ENCODE data around the gene F7. TPM values are rescaled to one million over a fixed set of nuclear protein-coding genes. Genes with fewer than 3 reads are reported as not detected.

F7 gene
- total and polyA plus RNA-seq, 9 of the 15 experiments (the other 6 are each of a cell fraction or from before 2014, with no cell fraction given): not detected

DNA sequence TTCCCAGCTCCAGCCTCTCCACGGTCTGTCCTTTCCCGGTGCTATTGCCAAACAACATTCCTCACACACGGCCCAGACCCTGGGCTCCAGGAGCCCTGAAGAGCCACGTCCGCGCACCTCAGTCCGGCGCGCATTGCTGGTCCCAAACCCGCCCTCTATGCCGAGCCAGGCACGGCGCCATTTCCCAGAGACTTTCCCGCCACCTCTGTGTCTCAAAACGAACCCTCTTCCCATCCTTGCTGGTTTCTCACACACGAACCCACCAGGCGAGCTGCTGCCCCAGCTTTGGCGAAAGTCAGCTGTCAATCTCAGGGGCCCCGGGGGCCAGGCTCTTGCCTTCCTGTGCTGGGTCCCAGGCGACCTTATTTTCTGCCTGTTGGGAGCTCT, 28.0 kb upstream of the F7 start (continued):
- TF ChIP-seq, protein P1, sequence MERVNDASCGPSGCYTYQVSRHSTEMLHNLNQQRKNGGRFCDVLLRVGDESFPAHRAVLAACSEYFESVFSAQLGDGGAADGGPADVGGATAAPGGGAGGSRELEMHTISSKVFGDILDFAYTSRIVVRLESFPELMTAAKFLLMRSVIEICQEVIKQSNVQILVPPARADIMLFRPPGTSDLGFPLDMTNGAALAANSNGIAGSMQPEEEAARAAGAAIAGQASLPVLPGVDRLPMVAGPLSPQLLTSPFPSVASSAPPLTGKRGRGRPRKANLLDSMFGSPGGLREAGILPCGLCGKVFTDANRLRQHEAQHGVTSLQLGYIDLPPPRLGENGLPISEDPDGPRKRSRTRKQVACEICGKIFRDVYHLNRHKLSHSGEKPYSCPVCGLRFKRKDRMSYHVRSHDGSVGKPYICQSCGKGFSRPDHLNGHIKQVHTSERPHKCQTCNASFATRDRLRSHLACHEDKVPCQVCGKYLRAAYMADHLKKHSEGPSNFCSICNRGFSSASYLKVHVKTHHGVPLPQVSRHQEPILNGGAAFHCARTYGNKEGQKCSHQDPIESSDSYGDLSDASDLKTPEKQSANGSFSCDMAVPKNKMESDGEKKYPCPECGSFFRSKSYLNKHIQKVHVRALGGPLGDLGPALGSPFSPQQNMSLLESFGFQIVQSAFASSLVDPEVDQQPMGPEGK (CRISPR knock-in tag; IDR thresholded peaks at IDR 0.05; ENCODE audit: borderline replicate concordance): no peak
- no peak for TF ChIP-seq ZBTB1 (CRISPR knock-in tag; IDR thresholded peaks at IDR 0.05; ENCODE audit: borderline replicate concordance, low read depth)
- no peak for TF ChIP-seq HNRNPK (IDR thresholded peaks at IDR 0.05; ENCODE audit: low read depth, low read length, poor library complexity, severe bottlenecking)
- TF ChIP-seq EP300 (IDR thresholded peaks at IDR 0.05; ENCODE audit: low read length): no peak
- TF ChIP-seq ZKSCAN8 (CRISPR knock-in tag; IDR thresholded peaks at IDR 0.05): no peak
- no peak for TF ChIP-seq ETS2 (tag; IDR thresholded peaks at IDR 0.05; ENCODE audit: borderline replicate concordance, poor library complexity, severe bottlenecking)
- TF ChIP-seq RNF2 (IDR thresholded peaks at IDR 0.05): no peak
- no peak for TF ChIP-seq NCOA6 (IDR thresholded peaks at IDR 0.05)
- no peak for TF ChIP-seq TFAM (CRISPR knock-in tag; conservative IDR thresholded peaks at IDR 0.05)
- no peak for TF ChIP-seq ZNF121 (CRISPR knock-in tag; conservative IDR thresholded peaks at IDR 0.05)
- no peak for TF ChIP-seq ELF2 (CRISPR knock-in tag; IDR thresholded peaks at IDR 0.05)
- no peak for TF ChIP-seq ZNF316 (IDR thresholded peaks at IDR 0.05)
- no peak for TF ChIP-seq RCOR1 (IDR thresholded peaks at IDR 0.05; ENCODE audit: borderline replicate concordance in 1 of 2, low read depth in 2 of 2, low read length in 2 of 2)
